ENCODE data around the gene TMA7. TPM values are rescaled to one million over a fixed set of nuclear protein-coding genes. Genes with fewer than 3 reads are reported as not detected.
"Not testable (repeated sequence)": the region's sequence is repeated elsewhere in the genome, so short reads cannot be mapped to it uniquely, and the experiment has no call there.

TMA7 gene
- total and polyA plus RNA-seq, 4 donors, result 75.2 to 241 (median 113) TPM

DNA sequence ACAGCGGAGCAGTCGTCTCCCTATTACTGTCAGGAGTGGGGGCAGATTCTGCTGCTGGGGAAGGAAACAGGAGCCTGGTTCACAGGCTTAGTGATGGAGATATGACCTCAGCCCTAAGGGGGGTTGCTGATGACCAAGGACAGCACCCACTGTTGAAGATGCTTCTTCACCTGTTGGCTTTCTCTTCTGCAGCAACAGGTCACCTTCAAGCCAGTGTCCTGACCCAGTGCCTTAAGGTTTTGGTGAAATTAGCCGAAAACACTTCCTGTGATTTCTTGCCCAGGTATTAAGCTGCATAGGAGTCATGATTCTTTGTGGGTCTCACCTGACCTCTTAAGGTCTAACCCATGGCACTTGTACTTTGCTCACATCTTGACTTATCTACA, 20.5 kb downstream of the TMA7 start:
- 96% methylated on average over 3 of the region's 3 CpGs for WGBS
- no peak overlapping the region for H3K27ac ChIP-seq (ENCODE audit: low read depth in 1 of 2, low read length in 2 of 2)

DNA sequence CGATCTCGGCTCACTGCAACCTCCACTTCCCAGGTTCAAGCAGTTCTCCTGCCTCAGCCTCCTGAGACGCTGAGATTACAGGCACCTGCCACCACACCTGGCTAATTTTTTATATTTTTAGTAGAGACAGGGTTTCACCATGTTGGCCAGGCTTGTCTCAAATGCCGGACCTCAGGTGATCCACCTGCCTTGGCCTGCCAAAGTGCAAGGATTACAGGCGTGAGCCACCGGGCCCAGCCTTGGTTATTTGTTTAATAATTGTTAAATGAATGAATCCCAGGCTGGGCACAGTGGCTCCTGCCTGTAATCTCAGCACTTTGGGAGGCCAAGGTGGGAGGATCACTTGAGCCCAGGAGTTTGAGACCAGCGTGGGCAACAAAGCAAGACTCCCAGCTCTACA, 21.7 kb downstream of the TMA7 start:
- not testable (repeated sequence) for H3K27ac ChIP-seq (ENCODE audit: low read depth in 1 of 2, low read length in 2 of 2); H3K9me3 ChIP-seq (ENCODE audit: control insufficient read depth in 4 of 4, low read length in 3 of 4); H3K9ac ChIP-seq (ENCODE audit: low read depth in 1 of 2, low read length in 2 of 2); DNase-seq (ENCODE audit: low spot score); H3K27me3 ChIP-seq (ENCODE audit: control insufficient read depth in 4 of 4, insufficient read depth in 4 of 4, low read length in 3 of 4); H3K4me3 ChIP-seq (ENCODE audit: low read depth in 1 of 3, low read length in 3 of 3)
- 83% methylated on average over 7 of the region's 7 CpGs for WGBS
- Histone ChIP-seq H3K36me3 (ENCODE audit: control insufficient read depth in 4 of 4, insufficient read depth in 3 of 4, low read depth in 1 of 4, low read length in 3 of 4) (peaks cover 6 to 34% (median 31%) of the 10 kb centered on the region in 4 donors), H3K4me1 (ENCODE audit: control insufficient read depth in 4 of 4, insufficient read depth in 4 of 4, low read length in 3 of 4) (peaks cover 0 to 18% (median 7%) of the 10 kb centered on the region in 4 donors)

More for the DNA sequence above, 20.5 kb downstream of the TMA7 start:
- Histone ChIP-seq H3K36me3 (ENCODE audit: control insufficient read depth in 4 of 4, insufficient read depth in 3 of 4, low read depth in 1 of 4, low read length in 3 of 4) (peaks cover 9 to 38% (median 33%) of the 10 kb centered on the region in 4 donors), H3K27me3 (ENCODE audit: control insufficient read depth in 4 of 4, insufficient read depth in 4 of 4, low read length in 3 of 4) (no peaks in the 10 kb centered on the region), H3K4me1 (ENCODE audit: control insufficient read depth in 4 of 4, insufficient read depth in 4 of 4, low read length in 3 of 4) (peaks cover 0 to 6% (median 1%) of the 10 kb centered on the region in 4 donors), H3K9ac (ENCODE audit: low read depth in 1 of 2, low read length in 2 of 2) (no peak overlapping the region), H3K9me3 (ENCODE audit: control insufficient read depth in 4 of 4, low read length in 3 of 4) (no peaks in the 10 kb centered on the region), H3K4me3 (ENCODE audit: low read depth in 1 of 3, low read length in 3 of 3) (no peak overlapping the region)
- TF ChIP-seq JUND (IDR thresholded peaks at IDR 0.05), result no peak
- no peak for DNase-seq (ENCODE audit: low spot score)

DNA sequence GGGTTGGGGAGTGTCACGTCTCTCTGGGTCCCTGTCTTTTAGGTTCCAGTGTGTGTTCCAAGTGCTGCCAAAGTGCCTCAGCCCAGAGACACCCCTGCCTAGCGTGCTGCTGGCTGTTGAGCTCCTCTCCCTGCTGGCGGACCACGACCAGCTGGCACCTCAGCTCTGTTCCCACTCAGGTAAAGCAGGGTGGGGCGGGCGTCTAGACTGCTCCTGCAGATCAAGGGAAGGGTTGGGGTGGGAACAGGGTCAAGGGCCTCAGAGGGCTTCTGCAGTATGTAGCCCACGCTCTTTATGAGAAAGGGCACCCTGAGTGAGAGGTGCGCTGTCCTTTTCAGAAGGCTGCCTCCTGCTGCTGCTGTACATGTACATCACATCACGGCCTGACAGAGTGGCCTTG, 23.6 kb downstream of the TMA7 start:
- Histone ChIP-seq H3K4me1 (ENCODE audit: control insufficient read depth in 4 of 4, insufficient read depth in 4 of 4, low read length in 3 of 4) (peaks cover 6 to 38% (median 26%) of the 10 kb centered on the region in 4 donors), H3K36me3 (ENCODE audit: control insufficient read depth in 4 of 4, insufficient read depth in 3 of 4, low read depth in 1 of 4, low read length in 3 of 4) (peaks cover 5 to 27% (median 25%) of the 10 kb centered on the region in 4 donors), H3K4me3 (ENCODE audit: low read depth in 1 of 3, low read length in 3 of 3) (no peak overlapping the region), H3K27ac (ENCODE audit: low read depth in 1 of 2, low read length in 2 of 2) (no peak overlapping the region), H3K9ac (ENCODE audit: low read depth in 1 of 2, low read length in 2 of 2) (no peak overlapping the region), H3K27me3 (ENCODE audit: control insufficient read depth in 4 of 4, insufficient read depth in 4 of 4, low read length in 3 of 4) (no peaks in the 10 kb centered on the region), H3K9me3 (ENCODE audit: control insufficient read depth in 4 of 4, low read length in 3 of 4) (no peaks in the 10 kb centered on the region)
- DNase-seq (ENCODE audit: low spot score), result no peak
- WGBS, result 90% methylated on average over 9 of the region's 9 CpGs
- TF ChIP-seq RXRA (IDR thresholded peaks at IDR 0.05) (no peak), RAD21 (IDR thresholded peaks at IDR 0.05) (no peak), JUND (IDR thresholded peaks at IDR 0.05) (no peak), YY1 (IDR thresholded peaks at IDR 0.05) (no peak), NR2F2 (IDR thresholded peaks at IDR 0.05) (no peak), FOXA1 (IDR thresholded peaks at IDR 0.05) (no peak), HNF4A (conservative IDR thresholded peaks at IDR 0.05) (no peak), EGR1 (IDR thresholded peaks at IDR 0.05; ENCODE audit: low read depth in 2 of 2) (no peak), TAF1 (conservative IDR thresholded peaks at IDR 0.05) (no peak), FOXA2 (IDR thresholded peaks at IDR 0.05) (no peak), HNF4G (IDR thresholded peaks at IDR 0.05) (no peak), GABPA (IDR thresholded peaks at IDR 0.05 in 1 of 2, conservative IDR thresholded peaks at IDR 0.05 in 1 of 2) (no peak), SP1 (IDR thresholded peaks at IDR 0.05) (no peak)
- TF ChIP-seq, protein P1, sequence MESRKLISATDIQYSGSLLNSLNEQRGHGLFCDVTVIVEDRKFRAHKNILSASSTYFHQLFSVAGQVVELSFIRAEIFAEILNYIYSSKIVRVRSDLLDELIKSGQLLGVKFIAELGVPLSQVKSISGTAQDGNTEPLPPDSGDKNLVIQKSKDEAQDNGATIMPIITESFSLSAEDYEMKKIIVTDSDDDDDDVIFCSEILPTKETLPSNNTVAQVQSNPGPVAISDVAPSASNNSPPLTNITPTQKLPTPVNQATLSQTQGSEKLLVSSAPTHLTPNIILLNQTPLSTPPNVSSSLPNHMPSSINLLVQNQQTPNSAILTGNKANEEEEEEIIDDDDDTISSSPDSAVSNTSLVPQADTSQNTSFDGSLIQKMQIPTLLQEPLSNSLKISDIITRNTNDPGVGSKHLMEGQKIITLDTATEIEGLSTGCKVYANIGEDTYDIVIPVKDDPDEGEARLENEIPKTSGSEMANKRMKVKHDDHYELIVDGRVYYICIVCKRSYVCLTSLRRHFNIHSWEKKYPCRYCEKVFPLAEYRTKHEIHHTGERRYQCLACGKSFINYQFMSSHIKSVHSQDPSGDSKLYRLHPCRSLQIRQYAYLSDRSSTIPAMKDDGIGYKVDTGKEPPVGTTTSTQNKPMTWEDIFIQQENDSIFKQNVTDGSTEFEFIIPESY (IDR thresholded peaks at IDR 0.05), result no peak
- TF ChIP-seq, protein P2, sequence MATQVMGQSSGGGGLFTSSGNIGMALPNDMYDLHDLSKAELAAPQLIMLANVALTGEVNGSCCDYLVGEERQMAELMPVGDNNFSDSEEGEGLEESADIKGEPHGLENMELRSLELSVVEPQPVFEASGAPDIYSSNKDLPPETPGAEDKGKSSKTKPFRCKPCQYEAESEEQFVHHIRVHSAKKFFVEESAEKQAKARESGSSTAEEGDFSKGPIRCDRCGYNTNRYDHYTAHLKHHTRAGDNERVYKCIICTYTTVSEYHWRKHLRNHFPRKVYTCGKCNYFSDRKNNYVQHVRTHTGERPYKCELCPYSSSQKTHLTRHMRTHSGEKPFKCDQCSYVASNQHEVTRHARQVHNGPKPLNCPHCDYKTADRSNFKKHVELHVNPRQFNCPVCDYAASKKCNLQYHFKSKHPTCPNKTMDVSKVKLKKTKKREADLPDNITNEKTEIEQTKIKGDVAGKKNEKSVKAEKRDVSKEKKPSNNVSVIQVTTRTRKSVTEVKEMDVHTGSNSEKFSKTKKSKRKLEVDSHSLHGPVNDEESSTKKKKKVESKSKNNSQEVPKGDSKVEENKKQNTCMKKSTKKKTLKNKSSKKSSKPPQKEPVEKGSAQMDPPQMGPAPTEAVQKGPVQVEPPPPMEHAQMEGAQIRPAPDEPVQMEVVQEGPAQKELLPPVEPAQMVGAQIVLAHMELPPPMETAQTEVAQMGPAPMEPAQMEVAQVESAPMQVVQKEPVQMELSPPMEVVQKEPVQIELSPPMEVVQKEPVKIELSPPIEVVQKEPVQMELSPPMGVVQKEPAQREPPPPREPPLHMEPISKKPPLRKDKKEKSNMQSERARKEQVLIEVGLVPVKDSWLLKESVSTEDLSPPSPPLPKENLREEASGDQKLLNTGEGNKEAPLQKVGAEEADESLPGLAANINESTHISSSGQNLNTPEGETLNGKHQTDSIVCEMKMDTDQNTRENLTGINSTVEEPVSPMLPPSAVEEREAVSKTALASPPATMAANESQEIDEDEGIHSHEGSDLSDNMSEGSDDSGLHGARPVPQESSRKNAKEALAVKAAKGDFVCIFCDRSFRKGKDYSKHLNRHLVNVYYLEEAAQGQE (IDR thresholded peaks at IDR 0.05), result no peak
- TF ChIP-seq, protein P3, sequence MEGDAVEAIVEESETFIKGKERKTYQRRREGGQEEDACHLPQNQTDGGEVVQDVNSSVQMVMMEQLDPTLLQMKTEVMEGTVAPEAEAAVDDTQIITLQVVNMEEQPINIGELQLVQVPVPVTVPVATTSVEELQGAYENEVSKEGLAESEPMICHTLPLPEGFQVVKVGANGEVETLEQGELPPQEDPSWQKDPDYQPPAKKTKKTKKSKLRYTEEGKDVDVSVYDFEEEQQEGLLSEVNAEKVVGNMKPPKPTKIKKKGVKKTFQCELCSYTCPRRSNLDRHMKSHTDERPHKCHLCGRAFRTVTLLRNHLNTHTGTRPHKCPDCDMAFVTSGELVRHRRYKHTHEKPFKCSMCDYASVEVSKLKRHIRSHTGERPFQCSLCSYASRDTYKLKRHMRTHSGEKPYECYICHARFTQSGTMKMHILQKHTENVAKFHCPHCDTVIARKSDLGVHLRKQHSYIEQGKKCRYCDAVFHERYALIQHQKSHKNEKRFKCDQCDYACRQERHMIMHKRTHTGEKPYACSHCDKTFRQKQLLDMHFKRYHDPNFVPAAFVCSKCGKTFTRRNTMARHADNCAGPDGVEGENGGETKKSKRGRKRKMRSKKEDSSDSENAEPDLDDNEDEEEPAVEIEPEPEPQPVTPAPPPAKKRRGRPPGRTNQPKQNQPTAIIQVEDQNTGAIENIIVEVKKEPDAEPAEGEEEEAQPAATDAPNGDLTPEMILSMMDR (IDR thresholded peaks at IDR 0.05; ENCODE audit: low read depth, low read length, missing input control), result no peak

Measured in liver (tissue), 9 donors.